Activated naive CD8-positive, alpha-beta T cell (primary cell): ENCODE measurements around the gene WDR26.
"Not testable (repeated sequence)": the region's sequence is repeated elsewhere in the genome, so short reads cannot be mapped to it uniquely, and the experiment has no call there.

Experiments used
- H3K27ac Mint-ChIP-seq: one replicate; pipeline ENCODE4 v1.8.0; 2021; ENCODE audit warnings: mixed read lengths
- H3K27me3 Mint-ChIP-seq: one replicate; pipeline ENCODE4 v1.8.0; 2021; ENCODE audit warnings: mixed read lengths
- H3K36me3 Mint-ChIP-seq: one replicate; pipeline ENCODE4 v1.8.0; 2021; ENCODE audit warnings: mixed read lengths
- H3K4me1 Mint-ChIP-seq: one replicate; pipeline ENCODE4 v1.8.0; 2021; ENCODE audit warnings: low read depth, mixed read lengths
- H3K4me3 Mint-ChIP-seq: one replicate; pipeline ENCODE4 v1.8.0; 2021; ENCODE audit warnings: mild to moderate bottlenecking, mixed read lengths
- H3K9me3 Mint-ChIP-seq: one replicate; pipeline ENCODE4 v1.8.0; 2021; ENCODE audit warnings: low read depth, mixed read lengths

WDR26 gene

GRCh38 chr1:224428713-224429112 is 5.9 kb downstream of the WDR26 start:
- H3K9me3 Mint-ChIP-seq, H3K27ac Mint-ChIP-seq, H3K27me3 Mint-ChIP-seq: not testable (repeated sequence)
- Mint-ChIP-seq H3K4me3 (peak overlapping the region; percentile 40), H3K4me1 (peaks cover 62% of the 10 kb centered on the region), H3K36me3 (peaks cover 14% of the 10 kb centered on the region)

- peak overlapping the region; percentile 15 for H3K4me3 Mint-ChIP-seq
- no peak overlapping the region for H3K27ac Mint-ChIP-seq
- no peaks in the 10 kb centered on the region for H3K27me3 Mint-ChIP-seq
- H3K4me1 Mint-ChIP-seq = peaks cover 59% of the 10 kb centered on the region
- no peaks in the 10 kb centered on the region for H3K9me3 Mint-ChIP-seq
- peaks cover 18% of the 10 kb centered on the region for H3K36me3 Mint-ChIP-seq
Observed at GRCh38 chr1:224427346-224427745, 7.3 kb downstream of the WDR26 start.

GRCh38 chr1:224426869-224427268 is 7.7 kb downstream of the WDR26 start:
- H3K4me1 Mint-ChIP-seq = peaks cover 54% of the 10 kb centered on the region
- H3K4me3 Mint-ChIP-seq = not testable (repeated sequence)

GRCh38 chr1:224425279-224425884 is 9.2 kb downstream of the WDR26 start:
- peak overlapping the region; percentile 68 for H3K27ac Mint-ChIP-seq
- H3K9me3 Mint-ChIP-seq = no peaks in the 10 kb centered on the region
- no peak overlapping the region for H3K4me3 Mint-ChIP-seq
- H3K27me3 Mint-ChIP-seq = no peaks in the 10 kb centered on the region
- peaks cover 42% of the 10 kb centered on the region for H3K4me1 Mint-ChIP-seq
- H3K36me3 Mint-ChIP-seq = peaks cover 19% of the 10 kb centered on the region

More at GRCh38 chr1:224426869-224427268, 7.7 kb downstream of the WDR26 start:
- not testable (repeated sequence) for H3K9me3 Mint-ChIP-seq, H3K27me3 Mint-ChIP-seq, H3K27ac Mint-ChIP-seq
- H3K36me3 Mint-ChIP-seq = peaks cover 20% of the 10 kb centered on the region

- Mint-ChIP-seq H3K4me3 (no peak overlapping the region), H3K9me3 (no peaks in the 10 kb centered on the region), H3K36me3 (peaks cover 14% of the 10 kb centered on the region), H3K27me3 (no peaks in the 10 kb centered on the region), H3K4me1 (peaks cover 24% of the 10 kb centered on the region), H3K27ac (no peak overlapping the region)
Observed at GRCh38 chr1:224420106-224420505, 14.5 kb downstream of the WDR26 start.

GRCh38 chr1:224411766-224412165 is 22.8 kb downstream of the WDR26 start:
- Mint-ChIP-seq H3K9me3 (no peaks in the 10 kb centered on the region), H3K27me3 (no peaks in the 10 kb centered on the region), H3K36me3 (peaks cover 7% of the 10 kb centered on the region), H3K4me1 (peaks cover 22% of the 10 kb centered on the region), H3K4me3 (no peak overlapping the region), H3K27ac (peak overlapping the region; percentile 46)

GRCh38 chr1:224408294-224408590 is 26.4 kb downstream of the WDR26 start:
- H3K4me3 Mint-ChIP-seq = no peak overlapping the region

GRCh38 chr1:224407571-224408293 is 26.9 kb downstream of the WDR26 start:
- Mint-ChIP-seq H3K27me3 (no peaks in the 10 kb centered on the region), H3K4me3 (no peak overlapping the region)

More at GRCh38 chr1:224408294-224408590, 26.4 kb downstream of the WDR26 start:
- Mint-ChIP-seq H3K9me3 (no peaks in the 10 kb centered on the region), H3K4me1 (peaks cover 36% of the 10 kb centered on the region), H3K27me3 (no peaks in the 10 kb centered on the region), H3K36me3 (peaks cover 19% of the 10 kb centered on the region), H3K27ac (peak overlapping the region; percentile 4)

GRCh38 chr1:224406216-224406615 is 28.4 kb downstream of the WDR26 start:
- peak overlapping the region; percentile 59 for H3K27ac Mint-ChIP-seq
- peaks cover 43% of the 10 kb centered on the region for H3K4me1 Mint-ChIP-seq
- H3K9me3 Mint-ChIP-seq = no peaks in the 10 kb centered on the region
- H3K4me3 Mint-ChIP-seq = no peak overlapping the region
- H3K27me3 Mint-ChIP-seq = no peaks in the 10 kb centered on the region
- H3K36me3 Mint-ChIP-seq = peaks cover 20% of the 10 kb centered on the region

More at GRCh38 chr1:224407571-224408293, 26.9 kb downstream of the WDR26 start:
- Mint-ChIP-seq H3K4me1 (peaks cover 37% of the 10 kb centered on the region), H3K9me3 (no peaks in the 10 kb centered on the region), H3K27ac (peak overlapping the region; percentile 28), H3K36me3 (peaks cover 19% of the 10 kb centered on the region)

GRCh38 chr1:224405604-224405970 is 29.0 kb downstream of the WDR26 start:
- H3K36me3 Mint-ChIP-seq = peaks cover 20% of the 10 kb centered on the region
- peak overlapping the region; percentile 59 for H3K27ac Mint-ChIP-seq
- H3K9me3 Mint-ChIP-seq = no peaks in the 10 kb centered on the region
- no peaks in the 10 kb centered on the region for H3K27me3 Mint-ChIP-seq
- H3K4me3 Mint-ChIP-seq = no peak overlapping the region
- H3K4me1 Mint-ChIP-seq = peaks cover 44% of the 10 kb centered on the region

GRCh38 chr1:224404916-224405603 is 29.5 kb downstream of the WDR26 start:
- Mint-ChIP-seq H3K27ac (peak overlapping the region; percentile 64), H3K4me3 (no peak overlapping the region), H3K27me3 (no peaks in the 10 kb centered on the region), H3K4me1 (peaks cover 44% of the 10 kb centered on the region), H3K36me3 (peaks cover 20% of the 10 kb centered on the region), H3K9me3 (no peaks in the 10 kb centered on the region)

- Mint-ChIP-seq H3K36me3 (peaks cover 20% of the 10 kb centered on the region), H3K27ac (peak overlapping the region; percentile 2), H3K9me3 (no peaks in the 10 kb centered on the region), H3K27me3 (no peaks in the 10 kb centered on the region), H3K4me1 (peaks cover 48% of the 10 kb centered on the region), H3K4me3 (no peak overlapping the region)
Observed at GRCh38 chr1:224402472-224403036, 32.0 kb downstream of the WDR26 start.

GRCh38 chr1:224399887-224400286 is 34.7 kb downstream of the WDR26 start:
- H3K4me1 Mint-ChIP-seq = peaks cover 44% of the 10 kb centered on the region
- H3K27me3 Mint-ChIP-seq = no peaks in the 10 kb centered on the region
- H3K36me3 Mint-ChIP-seq = peaks cover 21% of the 10 kb centered on the region
- H3K9me3 Mint-ChIP-seq = no peaks in the 10 kb centered on the region
- no peak overlapping the region for H3K4me3 Mint-ChIP-seq
- H3K27ac Mint-ChIP-seq = peak overlapping the region; percentile 68

- H3K4me3 Mint-ChIP-seq = no peak overlapping the region
- peaks cover 43% of the 10 kb centered on the region for H3K4me1 Mint-ChIP-seq
- no peaks in the 10 kb centered on the region for H3K27me3 Mint-ChIP-seq
- peaks cover 24% of the 10 kb centered on the region for H3K36me3 Mint-ChIP-seq
- no peaks in the 10 kb centered on the region for H3K9me3 Mint-ChIP-seq
- H3K27ac Mint-ChIP-seq = peak overlapping the region; percentile 50
Observed at GRCh38 chr1:224393294-224393693, 41.3 kb downstream of the WDR26 start.
